Measurements from ENCODE around the gene C1orf50.
A peak's percentile ranks its signal among the peaks of the same experiment; 100 is the strongest.
"Not testable (repeated sequence)": the region's sequence is repeated elsewhere in the genome, so short reads cannot be mapped to it uniquely, and the experiment has no call there.

C1orf50 gene

GRCh38 chr1:42766741-42767509 is at the start of gene C1orf50, which contains the start of gene P3H1:
C1orf50 (plus strand) TSS chr1:42767249; CDS start chr1:42767312, 63 bp downstream.
P3H1 (minus strand) TSS chr1:42767028; CDS start chr1:42766971, 57 bp downstream.
- DNase-seq (ENCODE audit: low spot score): peak; percentile 100

GRCh38 chr1:42720868-42721267 is 46.2 kb upstream of the C1orf50 start:
- DNase-seq (ENCODE audit: low spot score): no peak

GRCh38 chr1:42721926-42722325 is 45.1 kb upstream of the C1orf50 start:
- DNase-seq (ENCODE audit: low spot score): no peak

GRCh38 chr1:42722403-42722802 is 44.6 kb upstream of the C1orf50 start:
- not testable (repeated sequence) for DNase-seq (ENCODE audit: low spot score)

- no peak for DNase-seq (ENCODE audit: low spot score)
These were observed 43.5 kb upstream of the C1orf50 start for GRCh38 chr1:42723511-42723910.

GRCh38 chr1:42725820-42726219 is 41.2 kb upstream of the C1orf50 start:
- not testable (repeated sequence) for DNase-seq (ENCODE audit: low spot score)

- peak; percentile 14 for DNase-seq (ENCODE audit: low spot score)
These were observed 37.0 kb upstream of the C1orf50 start for GRCh38 chr1:42730002-42730401.

- peak; percentile 77 for DNase-seq (ENCODE audit: low spot score)
These were observed 36.1 kb upstream of the C1orf50 start for GRCh38 chr1:42730988-42731387.

- no peak for DNase-seq (ENCODE audit: low spot score)
These were observed 35.5 kb upstream of the C1orf50 start for GRCh38 chr1:42731585-42731984.

- no peak for DNase-seq (ENCODE audit: low spot score)
These were observed 34.8 kb upstream of the C1orf50 start for GRCh38 chr1:42732126-42732680.

- no peak for DNase-seq (ENCODE audit: low spot score)
These were observed 33.4 kb upstream of the C1orf50 start for GRCh38 chr1:42733415-42734200.

GRCh38 chr1:42734201-42735035 is 32.6 kb upstream of the C1orf50 start:
- no peak for DNase-seq (ENCODE audit: low spot score)

- no peak for DNase-seq (ENCODE audit: low spot score)
These were observed 32.0 kb upstream of the C1orf50 start for GRCh38 chr1:42735056-42735455.

GRCh38 chr1:42735477-42736105 is 31.5 kb upstream of the C1orf50 start:
- no peak for DNase-seq (ENCODE audit: low spot score)

GRCh38 chr1:42736152-42736551 is 30.9 kb upstream of the C1orf50 start:
- DNase-seq (ENCODE audit: low spot score): peak; percentile 26

GRCh38 chr1:42736571-42737200 is 30.4 kb upstream of the C1orf50 start:
- no peak for DNase-seq (ENCODE audit: low spot score)

- DNase-seq (ENCODE audit: low spot score): no peak
These were observed 29.8 kb upstream of the C1orf50 start for GRCh38 chr1:42737257-42737656.

- no peak for DNase-seq (ENCODE audit: low spot score)
These were observed 28.9 kb upstream of the C1orf50 start for GRCh38 chr1:42737986-42738677.

- no peak for DNase-seq (ENCODE audit: low spot score)
These were observed 28.3 kb upstream of the C1orf50 start for GRCh38 chr1:42738678-42739226.

Measured in hematopoietic multipotent progenitor cell treated with erythropoietin and hydrocortisone succinate and interleukin-3 and kit ligand, for 17 days (in vitro differentiated cells).